SU-DHL-6 (cell line): ENCODE results near the gene TMIE.

Source experiments
- H2AFZ ChIP-seq: fragments of 200-600 bp; sonication (generic); 2 replicates; pipeline ENCODE4 v1.6.1; 2014; ENCODE audit warnings: low read depth, mild to moderate bottlenecking, moderate library complexity, mixed read lengths, antibody characterized with exemption, low read length; ENCODE audit not compliant: severe bottlenecking
- H3F3A ChIP-seq: fragments of 200-600 bp; shearing (Covaris generic); 2 replicates; pipeline ENCODE4 v1.6.0; 2016; ENCODE audit warnings: antibody characterized with exemption, mild to moderate bottlenecking; ENCODE audit not compliant: insufficient read depth
- H3K27ac ChIP-seq: fragments of 200-600 bp; sonication (generic); 2 replicates; pipeline ENCODE4 v1.5.1; 2016; ENCODE audit warnings: low read depth, mild to moderate bottlenecking, low read length, moderate library complexity, mixed read lengths
- H3K27me3 ChIP-seq: fragments of 200-600 bp; sonication (generic), shearing (Covaris generic); 2 replicates; pipeline ENCODE4 v1.6.0; 2014; ENCODE audit warnings: mild to moderate bottlenecking, low read length
- H3K36me3 ChIP-seq: fragments of 200-600 bp; sonication (generic); 2 replicates; pipeline ENCODE4 v1.6.1; 2014; ENCODE audit warnings: mild to moderate bottlenecking, low read length, mixed read lengths
- H3K4me2 ChIP-seq: fragments of 300-600, 200-600 bp; shearing (Covaris generic), sonication (generic); 2 replicates; pipeline ENCODE4 v1.6.0; 2014; ENCODE audit warnings: low read length, low read depth, mild to moderate bottlenecking; ENCODE audit not compliant: poor library complexity, severe bottlenecking
- H3K4me3 ChIP-seq: fragments of 200-600 bp; sonication (generic); 2 replicates; pipeline ENCODE4 v1.5.1; 2014; ENCODE audit warnings: antibody characterized with exemption, low read length, mild to moderate bottlenecking, mixed read lengths; ENCODE audit not compliant: insufficient read depth, poor library complexity, severe bottlenecking
- H3K79me2 ChIP-seq: fragments of 200-600 bp; sonication (generic); 2 replicates; pipeline ENCODE4 v1.6.1; 2014; ENCODE audit warnings: mild to moderate bottlenecking, low read length, moderate library complexity; ENCODE audit not compliant: insufficient read depth
- H3K9ac ChIP-seq: fragments of 200-600 bp; sonication (generic); 2 replicates; pipeline ENCODE4 v1.7.0; 2014; ENCODE audit warnings: mild to moderate bottlenecking, low read length
- H3K9me2 ChIP-seq: fragments of 200-600 bp; sonication (generic); replicated peaks from 2 replicates; pipeline ENCODE4 v1.6.1; 2014; ENCODE audit warnings: low read length; ENCODE audit not compliant: insufficient read depth
- H3K9me3 ChIP-seq: fragments of 200-600 bp; sonication (generic); 2 replicates; pipeline ENCODE4 v1.6.1; 2014; ENCODE audit warnings: low read length, mixed read lengths; ENCODE audit not compliant: insufficient read depth
- H4K20me1 ChIP-seq: fragments of 200-600 bp; sonication (generic); 2 replicates; pipeline ENCODE4 v1.6.1; 2014; ENCODE audit warnings: low read depth, mild to moderate bottlenecking, antibody characterized with exemption, low read length, moderate library complexity, mixed read lengths
- EZH2phosphoT487 ChIP-seq: fragments of 200-600 bp; sonication (generic), shearing (Covaris generic); conservative IDR thresholded peaks from 2 replicates; pipeline ENCODE4 v1.6.1; 2018; ENCODE audit warnings: mild to moderate bottlenecking, antibody characterized with exemption, low read length, moderate library complexity, mixed read lengths
- TF ChIP-seq, protein P1 (sequence below): fragments of 200-600 bp; sonication (generic); IDR thresholded peaks from one replicate; pipeline ENCODE4 v1.5.1; 2017; ENCODE audit warnings: antibody characterized with exemption, mild to moderate bottlenecking, low read length, moderate library complexity; ENCODE audit not compliant: insufficient read depth, poor library complexity, severe bottlenecking

The TMIE gene, protein sequence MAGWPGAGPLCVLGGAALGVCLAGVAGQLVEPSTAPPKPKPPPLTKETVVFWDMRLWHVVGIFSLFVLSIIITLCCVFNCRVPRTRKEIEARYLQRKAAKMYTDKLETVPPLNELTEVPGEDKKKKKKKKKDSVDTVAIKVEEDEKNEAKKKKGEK

DNA sequence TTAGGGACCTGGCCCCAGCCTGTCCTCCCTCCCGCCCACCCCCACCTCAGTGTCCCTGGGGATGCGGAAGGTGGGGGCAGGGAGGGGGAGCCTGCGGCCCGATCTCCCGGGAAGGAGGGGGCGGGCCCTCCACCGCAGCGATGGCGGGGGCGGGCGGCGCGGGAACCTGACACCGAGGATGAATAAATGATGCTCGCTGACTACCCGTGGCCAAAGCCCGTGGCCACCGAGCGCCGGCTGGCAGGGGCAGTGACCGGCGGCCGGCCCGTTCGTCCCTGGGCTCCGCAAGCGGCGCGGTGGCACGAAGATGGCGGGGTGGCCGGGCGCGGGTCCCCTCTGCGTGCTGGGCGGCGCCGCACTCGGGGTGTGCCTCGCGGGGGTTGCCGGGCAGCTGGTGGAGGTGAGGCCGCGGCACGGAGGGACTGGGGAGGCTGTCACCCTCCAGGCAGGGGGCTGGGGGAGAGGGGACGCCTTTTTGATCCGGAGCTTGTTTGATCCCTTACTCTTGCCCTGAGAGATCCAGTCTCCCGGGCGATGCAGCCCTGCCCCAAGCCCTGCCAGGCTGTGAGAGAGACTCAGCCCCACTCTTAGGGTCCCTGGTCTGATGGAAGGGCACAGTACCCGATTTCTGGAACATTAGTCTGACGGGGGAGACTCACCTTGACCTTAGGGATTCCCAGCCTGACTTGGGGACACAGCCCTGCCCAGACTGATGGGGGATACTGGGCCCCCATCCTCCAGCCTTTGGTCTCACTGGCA lies at the start of gene TMIE:
TMIE (plus strand) TSS at position 212 of the 759 bp plus-strand sequence; CDS start at position 308, 96 bp downstream.
- Histone ChIP-seq H3F3A (no peaks in the 10 kb centered on the region), H2AFZ (no peak within 1 kb of the TSS), H3K9me2 (no peaks in the 10 kb centered on the region), H3K9ac (no peak within 1 kb of the TSS), H3K27me3 (no peaks in the 10 kb centered on the region), H3K9me3 (no peaks in the 10 kb centered on the region), H3K36me3 (no peaks in the 10 kb centered on the region), H3K79me2 (no peaks in the 10 kb centered on the region), H3K4me3 (no peak within 1 kb of the TSS), H4K20me1 (no peaks in the 10 kb centered on the region), H3K27ac (no peak within 1 kb of the TSS), H3K4me2 (no peak within 1 kb of the TSS)
- TF ChIP-seq, protein P1, sequence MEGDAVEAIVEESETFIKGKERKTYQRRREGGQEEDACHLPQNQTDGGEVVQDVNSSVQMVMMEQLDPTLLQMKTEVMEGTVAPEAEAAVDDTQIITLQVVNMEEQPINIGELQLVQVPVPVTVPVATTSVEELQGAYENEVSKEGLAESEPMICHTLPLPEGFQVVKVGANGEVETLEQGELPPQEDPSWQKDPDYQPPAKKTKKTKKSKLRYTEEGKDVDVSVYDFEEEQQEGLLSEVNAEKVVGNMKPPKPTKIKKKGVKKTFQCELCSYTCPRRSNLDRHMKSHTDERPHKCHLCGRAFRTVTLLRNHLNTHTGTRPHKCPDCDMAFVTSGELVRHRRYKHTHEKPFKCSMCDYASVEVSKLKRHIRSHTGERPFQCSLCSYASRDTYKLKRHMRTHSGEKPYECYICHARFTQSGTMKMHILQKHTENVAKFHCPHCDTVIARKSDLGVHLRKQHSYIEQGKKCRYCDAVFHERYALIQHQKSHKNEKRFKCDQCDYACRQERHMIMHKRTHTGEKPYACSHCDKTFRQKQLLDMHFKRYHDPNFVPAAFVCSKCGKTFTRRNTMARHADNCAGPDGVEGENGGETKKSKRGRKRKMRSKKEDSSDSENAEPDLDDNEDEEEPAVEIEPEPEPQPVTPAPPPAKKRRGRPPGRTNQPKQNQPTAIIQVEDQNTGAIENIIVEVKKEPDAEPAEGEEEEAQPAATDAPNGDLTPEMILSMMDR: no peak

DNA sequence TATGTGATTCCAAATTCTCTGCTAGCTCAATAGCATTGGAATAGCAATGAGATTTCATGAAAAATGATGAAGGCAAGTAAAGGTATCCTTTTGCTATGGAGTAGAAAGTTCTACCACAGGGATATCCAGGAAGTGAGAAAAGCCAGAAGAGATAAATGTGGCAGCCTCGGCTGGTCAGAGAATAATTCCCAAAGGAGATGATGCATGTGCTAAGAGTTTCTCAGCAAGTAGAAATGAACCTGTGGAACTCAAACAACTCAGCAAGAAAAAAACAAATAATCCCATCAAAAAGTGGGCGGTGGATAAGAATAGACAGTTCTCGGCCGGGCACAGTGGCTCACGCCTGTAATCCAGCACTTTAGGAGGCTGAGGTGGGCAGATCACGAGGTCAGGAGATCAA lies 45.9 kb upstream of the TMIE start:
- Histone ChIP-seq H4K20me1 (no peaks in the 10 kb centered on the region), H3K79me2 (no peaks in the 10 kb centered on the region), H3K9me2 (no peaks in the 10 kb centered on the region), H2AFZ (no peak overlapping the region), H3K4me2 (no peak overlapping the region), H3K36me3 (no peaks in the 10 kb centered on the region), H3K27ac (no peak overlapping the region), H3K9ac (no peak overlapping the region), H3K9me3 (peaks cover 8% of the 10 kb centered on the region; the same call in 1 of the 2 replicates), H3F3A (no peaks in the 10 kb centered on the region), H3K27me3 (no peaks in the 10 kb centered on the region), H3K4me3 (no peak overlapping the region)
- no peak for TF ChIP-seq EZH2phosphoT487
- TF ChIP-seq, protein P1: no peak

DNA sequence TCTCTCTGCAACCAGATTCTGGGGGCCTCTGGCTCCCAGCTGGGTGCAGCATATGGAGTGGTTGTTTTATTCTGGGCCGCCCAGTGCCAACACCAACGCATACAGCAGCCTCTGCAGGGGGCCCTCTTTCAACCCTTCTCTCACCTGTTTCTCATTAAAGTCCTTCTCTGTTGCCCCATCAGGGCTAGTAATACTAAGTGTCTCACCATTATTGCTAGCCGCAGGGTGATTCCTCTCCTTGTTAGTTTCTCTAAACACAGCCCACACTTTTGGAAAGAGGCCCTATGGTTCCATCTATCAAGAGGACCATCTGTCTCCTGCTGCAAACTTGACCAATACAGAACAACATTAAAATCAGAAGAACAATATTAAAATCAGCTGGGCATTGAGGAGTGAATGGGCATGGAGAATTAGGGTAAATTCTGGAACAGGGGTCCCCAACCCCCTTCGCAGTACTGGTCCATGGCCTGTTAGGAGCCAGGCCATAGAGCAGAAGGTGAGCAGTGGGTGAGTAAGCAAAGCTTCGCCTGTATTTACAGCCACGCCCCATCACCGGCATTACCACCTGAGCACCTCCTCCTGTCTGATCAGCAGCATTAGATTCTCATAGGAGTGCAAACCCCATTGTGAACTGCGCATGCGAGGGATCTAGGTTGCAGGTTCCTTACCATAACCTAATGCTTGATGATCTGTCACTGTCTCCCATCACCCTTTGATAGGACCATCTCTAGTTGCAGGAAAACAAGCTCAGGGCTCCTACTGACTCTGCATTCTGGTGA lies 44.2 kb upstream of the TMIE start:
- Histone ChIP-seq H3K36me3 (no peaks in the 10 kb centered on the region), H3K79me2 (no peaks in the 10 kb centered on the region), H3K27me3 (no peaks in the 10 kb centered on the region), H4K20me1 (no peaks in the 10 kb centered on the region), H2AFZ (no peak overlapping the region), H3F3A (no peaks in the 10 kb centered on the region), H3K9me3 (peaks cover 3% of the 10 kb centered on the region; the same call in 1 of the 2 replicates), H3K4me3 (no peak overlapping the region), H3K9me2 (no peaks in the 10 kb centered on the region), H3K27ac (no peak overlapping the region), H3K9ac (no peak overlapping the region), H3K4me2 (no peak overlapping the region)
- TF ChIP-seq, protein P1: no peak
- no peak for TF ChIP-seq EZH2phosphoT487
